ENCODE results near the gene GLIS2. TPM values are rescaled to one million over a fixed set of nuclear protein-coding genes. Genes with fewer than 3 reads are reported as not detected.

The GLIS2 gene
- total RNA-seq, 1 donor from 2014 or later, result 21.5 TPM

- H3K4me1 ChIP-seq, result peaks cover 84% of the 10 kb centered on the region
- peaks cover 11% of the 10 kb centered on the region for H3K27me3 ChIP-seq (ENCODE audit: low read depth)
- TF ChIP-seq CTCF (IDR thresholded peaks at IDR 0.05), result no peak
- H3K9me3 ChIP-seq, result no peaks in the 10 kb centered on the region
- no peaks in the 10 kb centered on the region for H3K36me3 ChIP-seq
- intact Hi-C loops (cut with DNase I), result no loop called here
- DNase-seq (no peak), ATAC-seq (no peak)
- H3K27ac ChIP-seq, result peak overlapping the region; percentile 82
- H3K4me3 ChIP-seq, result no peak overlapping the region
Observed at GRCh38 chr16:4318967-4319366, 3.1 kb downstream of the GLIS2 start.

- TF ChIP-seq CTCF (IDR thresholded peaks at IDR 0.05), result no peak
- DNase-seq (no peak), ATAC-seq (no peak)
- Histone ChIP-seq H3K27ac (peak overlapping the region; percentile 82), H3K9me3 (no peaks in the 10 kb centered on the region), H3K4me3 (peak overlapping the region; percentile 11), H3K36me3 (no peaks in the 10 kb centered on the region), H3K27me3 (ENCODE audit: low read depth) (peaks cover 5% of the 10 kb centered on the region), H3K4me1 (peaks cover 84% of the 10 kb centered on the region)
- intact Hi-C loops (cut with DNase I), result no loop called here
Observed at GRCh38 chr16:4319454-4320421, 3.9 kb downstream of the GLIS2 start.

DNA sequence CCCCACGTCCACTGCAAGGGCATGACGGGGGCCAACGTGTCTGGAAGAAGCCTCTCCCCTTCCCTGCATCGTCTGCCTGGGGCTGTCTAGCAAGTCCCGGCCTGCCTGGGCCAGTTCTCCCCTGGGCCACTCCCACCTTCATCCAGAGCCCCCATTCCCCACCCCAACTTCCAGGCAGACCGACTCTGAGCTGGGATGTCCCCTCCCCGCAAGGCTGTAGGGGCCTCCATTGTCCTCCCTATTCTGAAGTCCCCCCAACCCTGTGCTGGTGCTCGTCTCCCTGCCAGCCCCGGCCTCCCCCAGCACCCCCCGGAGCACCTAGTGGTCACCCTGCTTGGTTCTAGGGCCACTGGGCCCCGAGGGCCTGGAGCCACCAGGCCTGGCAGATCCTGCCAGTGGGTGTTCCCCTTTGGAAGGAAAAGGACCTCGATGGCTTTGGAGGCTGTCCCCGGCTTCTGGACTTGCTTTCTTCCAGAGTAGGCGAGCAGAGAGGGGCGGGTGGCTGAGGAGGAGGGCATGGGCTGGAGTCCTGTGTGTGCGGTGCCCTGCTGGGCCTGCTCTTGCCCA is 4.8 kb downstream of the GLIS2 start:
- peaks cover 87% of the 10 kb centered on the region for H3K4me1 ChIP-seq
- H3K9me3 ChIP-seq, result no peaks in the 10 kb centered on the region
- no peaks in the 10 kb centered on the region for H3K27me3 ChIP-seq (ENCODE audit: low read depth)
- intact Hi-C loops (cut with DNase I), result no loop called here
- no peaks in the 10 kb centered on the region for H3K36me3 ChIP-seq
- H3K4me3 ChIP-seq, result no peak overlapping the region
- peak overlapping the region; percentile 82 for H3K27ac ChIP-seq
- TF ChIP-seq CTCF (IDR thresholded peaks at IDR 0.05), result no peak
- DNase-seq (no peak), ATAC-seq (no peak)

- DNase-seq, result no peak
- no peaks in the 10 kb centered on the region for H3K36me3 ChIP-seq
- H3K27ac ChIP-seq, result peak overlapping the region; percentile 82
- intact Hi-C loops (cut with DNase I), result no loop called here
- peaks cover 95% of the 10 kb centered on the region for H3K4me1 ChIP-seq
- H3K4me3 ChIP-seq, result no peak overlapping the region
- TF ChIP-seq CTCF (IDR thresholded peaks at IDR 0.05), result no peak
- ATAC-seq, result no peak
- H3K9me3 ChIP-seq, result no peaks in the 10 kb centered on the region
- H3K27me3 ChIP-seq (ENCODE audit: low read depth), result no peaks in the 10 kb centered on the region
Observed at GRCh38 chr16:4321286-4322120, 5.6 kb downstream of the GLIS2 start.

Data from lower lobe of right lung (tissue), 2 donors.